GM18520 (cell line): Measurements from ENCODE around the gene NCAN.
"Not testable (repeated sequence)": the region's sequence is repeated elsewhere in the genome, so short reads cannot be mapped to it uniquely, and the experiment has no call there.

Experiments used
- ATAC-seq: cut with Tn5 transposase; IDR thresholded peaks from one replicate; pipeline ENCODE4 v1.9.1; 2021; ENCODE audit not compliant: unreplicated experiment

Gene NCAN

GRCh38 chr19:19192910-19193423, 18.8 kb upstream of the NCAN start:
- ATAC-seq: no peak

GRCh38 chr19:19193926-19194325, 17.8 kb upstream of the NCAN start:
- no peak for ATAC-seq

- ATAC-seq: no peak
Observed at GRCh38 chr19:19201697-19202630, 9.8 kb upstream of the NCAN start.

- ATAC-seq: no peak
Observed at GRCh38 chr19:19202707-19203011, 9.1 kb upstream of the NCAN start.

- ATAC-seq: peak; percentile 69
Observed at GRCh38 chr19:19203012-19203856, 8.5 kb upstream of the NCAN start, which contains the start of gene NR2C2AP. NR2C2AP (minus strand) TSS chr19:19203414; CDS start chr19:19203060, 354 bp downstream.

GRCh38 chr19:19204181-19204580, 7.6 kb upstream of the NCAN start:
- ATAC-seq: no peak

GRCh38 chr19:19205416-19206410, 6.0 kb upstream of the NCAN start:
- ATAC-seq: no peak

- no peak for ATAC-seq
Observed at GRCh38 chr19:19206938-19207337, 4.8 kb upstream of the NCAN start.

GRCh38 chr19:19207637-19208572, 3.9 kb upstream of the NCAN start:
- ATAC-seq: no peak

- ATAC-seq: no peak
Observed at GRCh38 chr19:19209372-19209771, 2.4 kb upstream of the NCAN start.

- no peak for ATAC-seq
Observed at GRCh38 chr19:19212916-19213315, 1.2 kb downstream of the NCAN start.

- no peak for ATAC-seq
Observed at GRCh38 chr19:19213426-19214158, 1.8 kb downstream of the NCAN start.

GRCh38 chr19:19214159-19214490, 2.4 kb downstream of the NCAN start:
- no peak for ATAC-seq

GRCh38 chr19:19214892-19215291, 3.1 kb downstream of the NCAN start:
- ATAC-seq: no peak

GRCh38 chr19:19215792-19216191, 4.0 kb downstream of the NCAN start:
- ATAC-seq: no peak

GRCh38 chr19:19217099-19217498, 5.3 kb downstream of the NCAN start:
- no peak for ATAC-seq

GRCh38 chr19:19218911-19219310, 7.2 kb downstream of the NCAN start:
- ATAC-seq: no peak

GRCh38 chr19:19221000-19221399, 9.2 kb downstream of the NCAN start:
- not testable (repeated sequence) for ATAC-seq

GRCh38 chr19:19223060-19223459, 11.3 kb downstream of the NCAN start:
- ATAC-seq: no peak
